Endothelial cell (in vitro differentiated cells): ENCODE results near the gene TBC1D8. TPM values are rescaled to one million over a fixed set of nuclear protein-coding genes. Genes with fewer than 3 reads are reported as not detected.
A peak's percentile ranks its signal among the peaks of the same experiment; 100 is the strongest.

Source experiments
- DNase-seq: peaks from one replicate; pipeline ENCODE4 v3.0.0; 2021; ENCODE audit warnings: low spot score
- H3K27ac Mint-ChIP-seq: one replicate; pipeline ENCODE4 v1.8.0; 2021; ENCODE audit warnings: mixed read lengths, inconsistent platforms; ENCODE audit not compliant: unreplicated experiment
- H3K27me3 Mint-ChIP-seq: one replicate; pipeline ENCODE4 v1.8.0; 2021; ENCODE audit warnings: mild to moderate bottlenecking, moderate library complexity, mixed read lengths, inconsistent platforms; ENCODE audit not compliant: unreplicated experiment
- H3K36me3 Mint-ChIP-seq: one replicate; pipeline ENCODE4 v1.8.0; 2021; ENCODE audit warnings: mild to moderate bottlenecking, low read depth, mixed read lengths, inconsistent platforms; ENCODE audit not compliant: unreplicated experiment
- H3K4me1 Mint-ChIP-seq: one replicate; pipeline ENCODE4 v1.8.0; 2021; ENCODE audit warnings: mild to moderate bottlenecking, mixed read lengths, inconsistent platforms; ENCODE audit not compliant: unreplicated experiment
- H3K4me3 Mint-ChIP-seq: one replicate; pipeline ENCODE4 v1.8.0; 2021; ENCODE audit warnings: mild to moderate bottlenecking, mixed read lengths, inconsistent platforms; ENCODE audit not compliant: unreplicated experiment
- H3K9me3 Mint-ChIP-seq: one replicate; pipeline ENCODE4 v1.8.0; 2021; ENCODE audit warnings: mixed read lengths, inconsistent platforms; ENCODE audit not compliant: unreplicated experiment
- total RNA-seq: library from RNA; stranded (reverse); fragmentation: NEBNext Ultra II Directional; extraction: Animal tissue kit (Norgen Biotek cat#: 25700); gene quantifications from one replicate; pipeline ENCODE4 v1.2.1, GENCODE V29; 2021; ENCODE audit not compliant: unreplicated experiment
- TF ChIP-seq, protein P1 (sequence below): fragments of 200-600 bp; sonication (generic); IDR thresholded peaks from one replicate; pipeline ENCODE4 v1.5.0; 2021; ENCODE audit warnings: antibody characterized with exemption; ENCODE audit not compliant: unreplicated experiment

TBC1D8 gene
- total RNA-seq, 1 donor from 2014 or later = 27.5 TPM

DNA sequence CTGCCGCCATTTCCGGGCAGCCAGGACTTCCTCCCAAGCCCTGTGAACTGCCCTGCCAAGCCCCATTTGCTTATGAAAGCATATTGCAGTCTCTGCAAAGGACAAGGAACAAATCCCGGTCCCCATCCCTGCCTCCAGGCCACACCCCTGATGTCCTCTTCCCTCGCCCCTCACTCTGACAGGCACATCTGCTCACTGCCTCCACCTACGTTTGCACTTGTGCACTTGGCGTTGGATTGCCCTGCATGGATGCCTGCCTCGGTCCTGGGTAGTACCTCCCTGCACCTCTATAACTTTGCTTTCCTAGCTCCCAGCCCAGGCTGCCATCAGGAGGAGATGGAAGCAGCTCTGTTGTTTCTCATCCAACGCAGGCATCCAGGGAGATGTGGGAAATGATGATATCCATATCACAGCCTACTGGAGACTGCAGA, 168.7 kb downstream of the TBC1D8 start:
- TF ChIP-seq, protein P1, sequence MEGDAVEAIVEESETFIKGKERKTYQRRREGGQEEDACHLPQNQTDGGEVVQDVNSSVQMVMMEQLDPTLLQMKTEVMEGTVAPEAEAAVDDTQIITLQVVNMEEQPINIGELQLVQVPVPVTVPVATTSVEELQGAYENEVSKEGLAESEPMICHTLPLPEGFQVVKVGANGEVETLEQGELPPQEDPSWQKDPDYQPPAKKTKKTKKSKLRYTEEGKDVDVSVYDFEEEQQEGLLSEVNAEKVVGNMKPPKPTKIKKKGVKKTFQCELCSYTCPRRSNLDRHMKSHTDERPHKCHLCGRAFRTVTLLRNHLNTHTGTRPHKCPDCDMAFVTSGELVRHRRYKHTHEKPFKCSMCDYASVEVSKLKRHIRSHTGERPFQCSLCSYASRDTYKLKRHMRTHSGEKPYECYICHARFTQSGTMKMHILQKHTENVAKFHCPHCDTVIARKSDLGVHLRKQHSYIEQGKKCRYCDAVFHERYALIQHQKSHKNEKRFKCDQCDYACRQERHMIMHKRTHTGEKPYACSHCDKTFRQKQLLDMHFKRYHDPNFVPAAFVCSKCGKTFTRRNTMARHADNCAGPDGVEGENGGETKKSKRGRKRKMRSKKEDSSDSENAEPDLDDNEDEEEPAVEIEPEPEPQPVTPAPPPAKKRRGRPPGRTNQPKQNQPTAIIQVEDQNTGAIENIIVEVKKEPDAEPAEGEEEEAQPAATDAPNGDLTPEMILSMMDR = no peak
- Mint-ChIP-seq H3K9me3 (no peaks in the 10 kb centered on the region), H3K4me1 (peaks cover 39% of the 10 kb centered on the region), H3K4me3 (no peak overlapping the region), H3K27ac (no peak overlapping the region), H3K27me3 (no peaks in the 10 kb centered on the region), H3K36me3 (peaks cover 29% of the 10 kb centered on the region)
- DNase-seq = no peak

GRCh38 chr2:100981011-100981410, 170.2 kb downstream of the TBC1D8 start:
- Mint-ChIP-seq H3K9me3 (no peaks in the 10 kb centered on the region), H3K4me1 (peaks cover 39% of the 10 kb centered on the region), H3K4me3 (peak overlapping the region; percentile 57), H3K27ac (peak overlapping the region; percentile 86), H3K27me3 (no peaks in the 10 kb centered on the region), H3K36me3 (peaks cover 40% of the 10 kb centered on the region)
- TF ChIP-seq, protein P1 = no peak
- DNase-seq = no peak

DNA sequence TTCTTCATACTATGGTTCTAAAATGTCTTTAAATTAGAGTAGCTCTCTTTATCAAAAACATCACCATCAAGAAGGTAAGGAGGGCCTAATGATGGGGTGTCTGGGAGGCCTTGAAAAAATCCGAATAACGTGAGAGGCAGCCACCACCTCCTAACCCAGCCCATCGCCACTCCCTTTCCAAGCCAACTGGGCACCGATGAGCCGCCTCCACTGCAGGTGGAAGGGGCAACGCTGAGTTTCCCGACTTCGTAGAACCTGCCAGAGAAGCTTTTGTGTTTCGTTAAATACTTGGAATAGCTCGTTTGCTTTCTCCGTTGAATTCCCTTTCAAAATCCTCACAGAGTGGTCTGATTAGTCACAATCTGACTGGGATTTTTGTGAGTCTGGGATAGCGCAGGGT, 171.1 kb downstream of the TBC1D8 start:
- Mint-ChIP-seq H3K9me3 (no peaks in the 10 kb centered on the region), H3K4me1 (peaks cover 39% of the 10 kb centered on the region), H3K4me3 (no peak overlapping the region), H3K27ac (peak overlapping the region; percentile 36), H3K36me3 (peaks cover 46% of the 10 kb centered on the region), H3K27me3 (peaks cover 3% of the 10 kb centered on the region)
- DNase-seq = no peak
- TF ChIP-seq, protein P1 = no peak

DNA sequence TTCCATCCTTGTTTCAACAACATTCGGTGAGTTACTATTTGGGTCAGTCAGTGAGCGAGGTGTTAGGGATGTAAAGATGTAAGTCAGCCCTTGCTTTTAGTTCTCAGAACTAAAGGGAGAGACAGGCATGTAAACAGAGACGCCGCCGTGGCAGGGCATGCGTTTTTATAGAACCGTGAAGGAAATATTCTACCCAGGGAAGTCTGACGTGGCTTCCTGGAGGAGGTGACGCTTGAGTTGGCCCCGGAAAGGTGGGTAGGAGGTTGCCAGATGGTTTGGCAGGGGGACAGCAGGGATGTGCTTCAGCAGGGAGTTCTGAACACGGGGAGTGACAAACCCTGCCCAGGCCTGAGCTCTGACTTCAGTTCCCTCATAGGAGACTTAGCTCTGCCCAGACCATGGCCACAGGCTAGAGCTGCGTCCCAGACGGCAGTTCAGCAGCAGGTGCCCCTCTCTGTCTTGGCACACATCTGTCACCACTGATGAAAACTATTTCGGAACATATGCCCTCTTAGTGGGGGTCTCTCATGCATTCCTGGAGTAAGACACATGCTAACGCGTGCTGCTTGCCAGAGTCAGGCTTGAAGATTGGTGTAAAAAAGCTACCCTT, 172.5 kb downstream of the TBC1D8 start:
- TF ChIP-seq, protein P1 = no peak

GRCh38 chr2:100977511-100977910, 173.7 kb downstream of the TBC1D8 start:
- H3K4me3 Mint-ChIP-seq = no peak overlapping the region
- H3K9me3 Mint-ChIP-seq = no peaks in the 10 kb centered on the region
- H3K27me3 Mint-ChIP-seq = peaks cover 6% of the 10 kb centered on the region
- TF ChIP-seq, protein P1 = no peak
- H3K36me3 Mint-ChIP-seq = peaks cover 53% of the 10 kb centered on the region
- H3K27ac Mint-ChIP-seq = no peak overlapping the region
- H3K4me1 Mint-ChIP-seq = peaks cover 26% of the 10 kb centered on the region
- DNase-seq = no peak

More for the DNA sequence above, 172.5 kb downstream of the TBC1D8 start:
- Mint-ChIP-seq H3K9me3 (no peaks in the 10 kb centered on the region), H3K36me3 (peaks cover 51% of the 10 kb centered on the region), H3K27me3 (peaks cover 4% of the 10 kb centered on the region), H3K27ac (no peak overlapping the region), H3K4me1 (peaks cover 32% of the 10 kb centered on the region), H3K4me3 (no peak overlapping the region)
- no peak for DNase-seq
